Hematopoietic multipotent progenitor cell (in vitro differentiated cells): Measurements from ENCODE around the gene LCN10. TPM values are rescaled to one million over a fixed set of nuclear protein-coding genes. Genes with fewer than 3 reads are reported as not detected.
"Not testable (repeated sequence)": the region's sequence is repeated elsewhere in the genome, so short reads cannot be mapped to it uniquely, and the experiment has no call there.

Experiments
- DNase-seq, 3 donors: peaks; one replicate each; pipeline ENCODE4 v3.0.0-alpha.2; 2011 to 2015; ENCODE audit warnings: low read depth in 2 of 3, low spot score in 2 of 3
- total RNA-seq: library from RNA; depleted of rRNA; stranded (reverse); fragments of >200 nt; gene quantifications from one replicate; pipeline ENCODE4 v1.2.3, GENCODE V29; 2012

Gene LCN10
- total RNA-seq, 1 donor: 1.3 TPM

- DNase-seq: peak in 2 of 3 donors; percentile 69 to 72
Measured at GRCh38 chr9:136773386-136774044, 30.8 kb upstream of the LCN10 start.

GRCh38 chr9:136771907-136772415 is 29.2 kb upstream of the LCN10 start:
- DNase-seq: no peak

- DNase-seq: peak in 2 of 3 donors; percentile 42 to 60
Measured at GRCh38 chr9:136769710-136770191, 27.0 kb upstream of the LCN10 start.

- DNase-seq: peak in 1 of 3 donors; percentile 46
Measured at GRCh38 chr9:136766410-136767120, 23.8 kb upstream of the LCN10 start.

GRCh38 chr9:136765745-136766409 is 23.1 kb upstream of the LCN10 start:
- DNase-seq: not testable (repeated sequence)

GRCh38 chr9:136765041-136765440 is 22.3 kb upstream of the LCN10 start:
- no peak for DNase-seq

- DNase-seq: no peak
Measured at GRCh38 chr9:136764301-136764891, 21.7 kb upstream of the LCN10 start, which contains the start of gene LCN15. Gene LCN15, minus strand, starts transcription at chr9:136764518. Its CDS starts 30 bp downstream, at chr9:136764488.

GRCh38 chr9:136763649-136764035 is 20.9 kb upstream of the LCN10 start:
- no peak for DNase-seq

GRCh38 chr9:136762915-136763648 is 20.3 kb upstream of the LCN10 start:
- DNase-seq: peak in 2 of 3 donors; percentile 75 to 77

- no peak for DNase-seq
Measured at GRCh38 chr9:136762221-136762691, 19.5 kb upstream of the LCN10 start.

GRCh38 chr9:136761545-136761981 is 18.8 kb upstream of the LCN10 start:
- DNase-seq: no peak

GRCh38 chr9:136760834-136761544 is 18.2 kb upstream of the LCN10 start:
- peak in 1 of 3 donors; percentile 63 for DNase-seq

GRCh38 chr9:136760424-136760823 is 17.7 kb upstream of the LCN10 start:
- no peak for DNase-seq

- DNase-seq: no peak
Measured at GRCh38 chr9:136759436-136760325, 16.9 kb upstream of the LCN10 start.

GRCh38 chr9:136759001-136759400 is 16.3 kb upstream of the LCN10 start:
- DNase-seq: no peak

- DNase-seq: no peak
Measured at GRCh38 chr9:136757751-136758140, 15.0 kb upstream of the LCN10 start.

GRCh38 chr9:136757328-136757727 is 14.6 kb upstream of the LCN10 start:
- DNase-seq: no peak

GRCh38 chr9:136756836-136757235 is 14.1 kb upstream of the LCN10 start:
- no peak for DNase-seq

- no peak for DNase-seq
Measured at GRCh38 chr9:136756134-136756438, 13.3 kb upstream of the LCN10 start.
